GM18951 (cell line): ENCODE measurements around the gene ANKRD10.
"Not testable (repeated sequence)": the region's sequence is repeated elsewhere in the genome, so short reads cannot be mapped to it uniquely, and the experiment has no call there.

Source experiments
- POLR2A ChIP-seq: IDR thresholded peaks from 4 replicates; pipeline ENCODE4 v1.6.1; 2011; ENCODE audit warnings: mild to moderate bottlenecking; ENCODE audit not compliant: insufficient read length, insufficient read depth; ENCODE audit errors: extremely low read depth
- in situ Hi-C: fragments of 300-500 bp; cut with MboI; formaldehyde crosslinking; loops from one replicate; pipeline ENCODE4 v1.12.0; 2022; ENCODE audit warnings: low sequenced_read_pairs, mixed read lengths, inconsistent platforms; ENCODE audit not compliant: unreplicated experiment

The ANKRD10 gene

DNA sequence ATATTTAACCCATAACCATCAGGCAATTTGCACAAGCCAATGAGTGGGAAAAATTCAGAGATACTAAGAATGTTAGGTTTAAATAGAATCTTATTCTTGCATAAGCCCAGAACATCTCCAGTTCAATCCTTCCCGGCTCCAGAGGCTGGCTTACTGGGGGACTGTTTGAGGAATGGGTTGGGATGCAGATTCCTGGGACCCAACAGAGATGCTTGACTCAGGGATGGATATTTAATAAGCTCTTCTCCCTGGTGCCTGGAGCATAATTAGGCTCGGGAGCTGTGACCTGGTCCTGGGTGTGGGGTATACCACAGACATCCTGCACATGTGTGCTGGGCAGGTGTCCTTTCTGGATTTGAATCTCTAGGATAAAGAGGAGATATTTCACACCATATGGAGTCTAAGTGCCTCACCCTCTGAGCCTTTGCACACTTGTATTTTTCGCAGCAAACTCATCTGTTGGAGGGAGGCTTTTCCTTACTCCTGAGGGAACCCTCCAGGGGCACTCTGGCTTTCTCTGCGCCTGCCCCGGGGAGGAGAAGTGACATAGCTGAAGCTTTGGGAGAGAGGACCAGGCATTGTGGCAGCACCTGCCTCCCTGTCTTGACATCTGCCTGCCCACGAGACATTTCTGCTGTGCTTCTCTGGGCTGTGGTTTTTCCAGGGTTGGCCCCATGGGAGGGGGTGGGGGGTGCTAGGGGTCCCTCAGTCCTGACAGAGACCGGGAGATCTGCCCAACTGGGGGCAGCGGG lies 36.1 kb upstream of the ANKRD10 start:
- no peak for TF ChIP-seq POLR2A
- in situ Hi-C loops = loop anchor here (5.0 kb wide), 1 partner anchor 1446 kb away; no protein-coding TSS in a partner anchor

DNA sequence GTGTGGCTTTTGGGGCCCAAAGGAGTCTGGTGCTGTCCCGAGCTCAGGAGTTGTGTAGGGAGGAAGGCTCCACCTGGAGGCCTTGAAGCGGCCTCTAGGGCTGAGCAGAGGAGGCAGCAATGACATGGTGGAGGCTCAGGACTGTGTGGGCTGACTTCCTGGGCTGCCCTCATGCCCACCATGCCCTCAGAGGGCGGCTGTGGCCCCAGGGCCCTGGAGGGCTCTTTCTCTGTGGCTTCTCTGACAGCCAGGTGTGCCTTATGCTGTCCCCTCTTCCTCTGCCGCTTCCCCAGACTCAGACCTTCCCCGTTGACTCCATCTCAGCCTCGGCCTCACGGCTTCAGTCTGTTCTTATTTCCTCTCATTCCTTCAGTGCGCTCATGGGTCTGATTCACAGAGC lies 35.5 kb upstream of the ANKRD10 start:
- in situ Hi-C loops = loop anchor here (5.0 kb wide), 1 partner anchor 1447 kb away; no protein-coding TSS in a partner anchor
- TF ChIP-seq POLR2A = no peak

DNA sequence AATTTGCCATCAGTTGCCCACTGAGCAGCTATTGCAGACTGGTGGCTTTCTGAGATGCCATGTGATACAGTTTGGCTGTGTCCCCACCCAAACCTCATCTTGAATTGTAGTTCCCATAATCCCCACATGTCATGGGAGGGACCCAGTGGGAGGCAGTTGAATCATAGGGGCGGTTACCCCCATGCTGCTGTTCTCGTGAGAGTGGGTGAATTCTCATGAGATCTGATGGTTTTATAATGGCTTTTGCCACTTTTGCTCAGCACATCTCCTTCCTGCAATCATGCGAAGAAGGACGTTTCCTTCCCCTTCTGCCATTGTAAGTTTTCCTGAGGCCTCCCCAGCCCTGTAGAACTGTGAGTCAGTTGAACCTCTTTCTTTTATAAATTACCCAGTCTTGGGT lies 34.8 kb upstream of the ANKRD10 start:
- no peak for TF ChIP-seq POLR2A
- in situ Hi-C loops = loop anchor here (5.0 kb wide), 1 partner anchor 1448 kb away; no protein-coding TSS in a partner anchor

DNA sequence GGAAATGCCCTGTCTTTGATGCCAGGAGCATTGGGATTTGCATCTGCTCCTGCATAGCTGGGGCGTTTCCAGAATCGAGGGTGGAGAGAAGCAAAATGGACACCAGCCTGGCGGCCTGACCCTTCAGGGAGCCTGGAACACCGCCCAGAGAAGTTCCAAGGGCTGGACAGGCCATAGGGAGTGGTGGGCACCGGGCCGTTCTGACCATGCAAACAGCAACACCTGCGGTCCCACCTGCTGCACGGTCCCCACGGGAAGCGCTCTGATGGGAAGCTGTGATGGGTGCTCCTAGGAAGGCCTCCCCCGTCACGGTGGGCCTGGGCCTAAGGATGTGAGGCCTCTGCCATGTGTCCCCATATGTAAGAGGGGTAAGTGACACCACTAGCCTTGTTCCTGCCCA lies 34.2 kb upstream of the ANKRD10 start:
- no peak for TF ChIP-seq POLR2A
- in situ Hi-C loops = no loop called here

DNA sequence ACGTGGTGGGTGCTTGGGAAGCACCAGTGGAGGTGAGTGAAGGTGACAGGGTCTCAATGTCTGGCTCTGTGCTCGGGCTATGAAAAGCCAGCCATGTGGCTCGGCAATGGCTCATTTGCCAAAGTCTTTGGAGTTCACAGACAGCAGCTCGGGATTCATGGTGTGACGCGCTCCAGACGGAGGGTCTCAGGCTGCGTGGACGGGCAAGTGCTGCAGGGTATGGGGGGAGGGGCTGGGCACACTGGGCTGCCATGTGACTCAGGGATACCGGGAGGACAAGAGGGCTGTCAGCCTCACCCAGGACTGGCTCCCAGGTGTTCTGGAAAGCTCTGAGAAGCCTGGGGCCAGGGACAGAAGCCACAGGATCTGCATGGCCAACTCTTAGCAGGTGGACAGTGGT lies 32.5 kb upstream of the ANKRD10 start:
- in situ Hi-C loops = not testable (repeated sequence)

DNA sequence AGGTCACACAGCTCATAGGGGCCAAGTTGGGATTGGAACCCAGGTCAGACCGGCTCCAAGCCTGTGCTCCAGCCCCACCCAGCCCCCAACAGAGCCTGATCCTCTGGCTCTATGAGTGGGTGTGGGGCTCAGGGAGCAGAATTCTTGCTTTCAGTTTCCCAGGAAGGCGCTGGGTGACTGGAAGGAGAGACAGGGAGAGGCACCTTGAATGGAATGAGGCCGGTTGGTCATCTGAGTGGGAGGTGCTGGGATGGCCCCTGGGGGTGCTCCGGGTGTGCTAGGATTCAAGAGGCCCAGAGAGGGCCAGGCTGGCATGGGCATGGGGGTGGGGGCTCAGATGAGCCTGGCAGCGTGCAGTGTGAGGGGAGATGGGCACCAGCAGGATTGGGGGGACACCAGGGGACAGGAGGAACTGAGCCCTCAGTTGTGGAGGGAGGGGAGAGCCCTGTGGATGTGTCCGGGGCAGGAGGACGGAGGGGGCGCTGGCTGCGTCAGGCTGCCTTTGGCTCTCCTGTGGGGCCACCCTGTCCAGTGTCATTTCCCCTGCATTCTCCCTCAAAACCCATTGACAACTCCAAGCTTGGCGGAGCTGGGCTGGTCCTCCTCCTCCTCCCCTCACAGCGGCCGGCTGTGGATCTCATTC lies 31.2 kb upstream of the ANKRD10 start:
- in situ Hi-C loops = no loop called here
- TF ChIP-seq POLR2A = no peak

DNA sequence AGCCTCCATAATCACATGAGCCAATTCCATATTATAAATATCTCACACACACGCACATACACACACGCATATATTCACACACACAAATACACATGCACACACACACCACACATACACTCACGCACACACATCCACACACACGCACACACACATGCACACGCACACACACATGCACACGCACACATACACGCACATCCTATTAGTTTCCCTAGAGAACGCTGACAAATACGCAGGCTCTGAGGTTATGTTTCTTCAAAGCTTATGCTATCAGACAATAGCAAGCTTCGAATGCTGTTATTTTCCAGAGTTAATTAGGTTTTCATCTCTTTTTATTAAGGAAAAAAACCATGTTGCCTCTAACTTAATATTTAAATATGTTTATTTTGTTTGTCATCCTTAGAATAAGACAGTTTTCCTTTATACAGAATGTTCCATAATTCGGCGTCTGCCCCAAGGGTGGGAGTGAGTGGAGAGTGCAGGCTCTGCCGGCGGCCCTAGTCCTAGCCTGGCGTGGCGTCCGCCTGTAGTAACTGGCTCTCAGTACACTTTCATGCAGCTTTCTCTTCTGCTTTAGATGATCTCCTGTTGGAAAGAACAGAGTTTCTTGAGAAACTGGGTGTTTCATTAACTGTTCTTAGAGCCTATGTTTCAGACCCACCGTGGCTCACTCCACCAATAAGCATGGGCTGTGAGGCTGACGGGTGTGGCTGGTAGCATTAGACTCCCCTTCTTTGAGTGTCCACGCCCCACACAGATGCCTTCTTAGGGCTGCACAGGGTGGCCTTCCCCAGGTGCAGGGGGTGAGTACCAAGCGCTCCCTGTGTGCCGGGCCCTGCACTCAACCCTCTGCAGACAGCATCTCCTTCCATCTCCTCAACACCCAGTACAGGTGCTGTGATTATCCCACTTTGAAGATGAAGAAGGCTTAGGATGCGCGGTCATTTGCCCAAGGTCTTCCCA lies 30.4 kb upstream of the ANKRD10 start:
- in situ Hi-C loops = no loop called here
- TF ChIP-seq POLR2A = no peak

DNA sequence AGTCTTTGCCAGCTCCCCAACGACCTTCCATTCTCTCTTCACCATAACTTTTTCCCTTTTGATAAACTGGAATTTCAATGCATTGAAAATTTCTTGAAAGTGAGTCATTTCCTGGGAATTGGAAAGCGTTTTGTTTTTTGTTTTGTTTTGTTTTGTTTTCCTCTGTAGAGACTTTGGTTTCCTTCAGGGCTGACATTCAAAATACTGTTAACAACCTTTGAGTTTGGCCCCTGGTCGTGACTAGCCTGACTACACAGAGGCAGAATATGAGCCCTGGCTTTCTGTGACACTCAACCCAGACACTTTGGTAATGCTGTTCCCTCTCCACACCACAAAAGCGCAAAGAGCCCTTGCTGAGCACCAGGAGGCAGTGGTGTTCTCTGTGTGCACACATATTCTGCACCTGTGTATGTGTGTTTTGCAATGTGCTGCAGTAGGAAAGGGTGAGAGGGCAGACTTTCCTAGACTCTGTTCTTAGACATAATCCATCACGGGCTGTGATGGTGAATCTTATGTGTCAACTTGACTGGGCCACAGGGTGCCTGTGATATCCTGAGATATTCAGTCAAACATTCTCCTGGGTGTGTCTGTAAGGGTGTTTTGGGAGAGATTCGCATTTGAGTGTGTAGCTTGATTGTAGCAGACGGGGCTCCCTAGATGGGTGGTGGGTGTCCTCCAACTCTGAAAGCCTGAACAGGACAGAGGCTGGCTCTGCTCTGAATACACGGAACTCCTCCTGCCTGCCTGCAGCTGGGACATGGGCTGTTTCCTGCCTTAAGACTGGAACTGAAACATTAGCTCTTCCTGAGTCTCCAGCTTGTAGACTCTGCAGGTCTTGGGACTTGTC lies 29.5 kb upstream of the ANKRD10 start:
- TF ChIP-seq POLR2A = no peak
- in situ Hi-C loops = no loop called here

DNA sequence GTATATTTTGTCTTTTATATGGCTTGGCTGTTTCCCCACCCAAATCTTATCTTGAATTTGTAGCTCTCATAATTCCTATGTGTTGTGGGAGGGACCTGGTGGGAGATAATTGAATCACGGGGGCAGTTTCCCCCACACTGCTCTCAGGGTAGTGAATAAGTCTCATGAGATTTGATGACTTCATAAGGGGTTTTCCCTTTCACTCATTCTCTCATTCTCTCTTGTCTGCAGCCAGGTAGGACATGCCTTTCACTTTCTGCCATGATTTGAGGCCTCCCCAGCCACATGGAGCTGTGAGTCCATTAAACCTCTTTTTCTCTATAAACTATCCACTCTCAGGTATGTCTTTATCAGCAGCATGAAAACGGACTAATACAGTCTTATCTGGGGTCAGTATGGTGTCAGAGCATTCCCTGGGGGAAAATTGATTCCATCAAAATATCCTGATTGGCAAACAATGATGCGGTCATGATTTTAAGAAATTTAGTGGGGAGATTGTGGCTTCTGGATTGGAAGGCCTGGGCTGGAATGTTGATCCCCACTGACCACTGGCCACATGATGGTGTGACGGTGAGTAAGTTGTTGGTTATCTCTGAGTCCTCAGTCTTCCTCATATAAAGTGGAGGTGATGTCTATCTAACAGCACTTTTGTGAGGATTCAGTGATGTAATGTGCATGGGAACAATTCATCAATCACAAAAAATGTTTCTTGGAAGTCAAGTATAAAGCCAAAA lies 27.5 kb upstream of the ANKRD10 start:
- no peak for TF ChIP-seq POLR2A
- in situ Hi-C loops = no loop called here

DNA sequence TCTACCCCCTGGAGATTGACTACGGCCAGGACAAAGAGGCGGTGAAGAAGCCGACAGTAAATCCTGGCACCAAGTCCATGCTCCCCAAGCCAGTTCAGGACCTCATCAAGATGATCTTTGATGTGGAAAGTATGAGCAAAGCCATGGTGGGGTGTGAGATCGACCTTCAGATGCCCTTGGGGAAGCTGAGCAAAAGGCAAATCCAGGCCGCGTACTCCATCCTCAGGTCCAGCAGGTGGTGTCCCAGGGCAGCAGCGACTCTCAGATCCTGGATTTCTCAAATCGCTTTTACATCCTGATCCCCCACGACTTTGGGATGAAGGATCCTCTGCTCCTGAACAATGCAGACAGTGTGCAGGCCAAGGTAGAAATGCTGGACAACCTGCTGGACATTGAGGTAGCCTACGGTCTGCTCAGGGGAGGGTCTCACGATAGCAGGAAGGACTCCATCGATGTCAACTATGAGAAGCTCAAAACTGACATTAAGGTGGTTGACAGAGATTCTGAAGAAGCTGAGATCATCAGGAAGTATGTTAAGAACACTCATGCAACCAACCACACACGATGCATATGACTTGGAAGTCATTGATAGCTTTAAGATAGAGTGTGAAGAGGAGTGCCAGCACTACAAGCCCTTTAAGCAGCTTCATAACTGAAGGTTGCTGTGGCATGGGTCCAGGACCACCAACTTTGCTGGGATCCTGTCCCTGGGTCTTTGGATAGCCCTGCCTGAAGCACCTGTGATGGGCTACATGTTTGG lies 24.0 kb upstream of the ANKRD10 start:
- in situ Hi-C loops = no loop called here
- no peak for TF ChIP-seq POLR2A

DNA sequence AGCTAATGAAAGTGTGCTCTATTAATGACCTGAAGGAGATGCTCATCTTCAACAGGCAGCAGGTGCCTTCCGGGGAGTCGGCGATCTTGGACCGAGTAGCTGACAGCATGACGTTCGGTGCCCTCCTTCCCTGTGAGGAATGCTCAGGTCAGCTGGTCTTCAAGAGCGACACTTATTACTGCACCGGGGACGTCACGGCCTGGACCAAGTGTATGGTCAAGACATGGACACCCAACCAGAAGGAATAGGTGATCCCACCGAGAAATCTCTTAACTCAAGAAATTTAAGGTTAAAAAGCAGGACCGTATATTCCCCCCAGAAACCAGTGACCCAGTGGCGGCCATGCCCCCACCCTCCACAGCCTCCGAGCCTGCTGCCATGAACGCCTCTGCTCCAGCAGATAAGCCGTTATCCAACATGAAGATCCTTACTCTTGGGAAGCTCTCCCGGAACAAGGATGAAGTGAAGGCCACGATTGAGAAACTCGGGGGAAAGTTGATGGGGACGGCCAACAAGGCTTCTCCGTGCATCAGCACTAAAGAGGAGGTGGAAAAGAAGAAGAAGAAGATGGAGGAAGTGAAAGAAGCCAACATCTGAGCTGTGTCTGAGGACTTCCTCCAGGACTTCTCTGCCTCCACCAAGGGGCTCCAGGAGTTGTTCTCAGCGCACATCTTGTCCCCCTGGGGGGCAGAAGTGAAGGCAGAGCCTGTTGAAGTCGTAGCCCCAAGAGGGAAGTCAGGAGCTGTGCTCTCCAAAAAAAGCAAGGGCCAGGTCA lies 22.8 kb upstream of the ANKRD10 start:
- no peak for TF ChIP-seq POLR2A
- in situ Hi-C loops = no loop called here
